ENCODE data around the gene PRDX5. TPM values are rescaled to one million over a fixed set of nuclear protein-coding genes. Genes with fewer than 3 reads are reported as not detected.
A peak's percentile ranks its signal among the peaks of the same experiment; 100 is the strongest.

Gene PRDX5
- total and polyA plus RNA-seq, 9 of the 15 experiments (the other 6 are each of a cell fraction or from before 2014, with no cell fraction given) = 40.8 to 327 (median 204) TPM

DNA sequence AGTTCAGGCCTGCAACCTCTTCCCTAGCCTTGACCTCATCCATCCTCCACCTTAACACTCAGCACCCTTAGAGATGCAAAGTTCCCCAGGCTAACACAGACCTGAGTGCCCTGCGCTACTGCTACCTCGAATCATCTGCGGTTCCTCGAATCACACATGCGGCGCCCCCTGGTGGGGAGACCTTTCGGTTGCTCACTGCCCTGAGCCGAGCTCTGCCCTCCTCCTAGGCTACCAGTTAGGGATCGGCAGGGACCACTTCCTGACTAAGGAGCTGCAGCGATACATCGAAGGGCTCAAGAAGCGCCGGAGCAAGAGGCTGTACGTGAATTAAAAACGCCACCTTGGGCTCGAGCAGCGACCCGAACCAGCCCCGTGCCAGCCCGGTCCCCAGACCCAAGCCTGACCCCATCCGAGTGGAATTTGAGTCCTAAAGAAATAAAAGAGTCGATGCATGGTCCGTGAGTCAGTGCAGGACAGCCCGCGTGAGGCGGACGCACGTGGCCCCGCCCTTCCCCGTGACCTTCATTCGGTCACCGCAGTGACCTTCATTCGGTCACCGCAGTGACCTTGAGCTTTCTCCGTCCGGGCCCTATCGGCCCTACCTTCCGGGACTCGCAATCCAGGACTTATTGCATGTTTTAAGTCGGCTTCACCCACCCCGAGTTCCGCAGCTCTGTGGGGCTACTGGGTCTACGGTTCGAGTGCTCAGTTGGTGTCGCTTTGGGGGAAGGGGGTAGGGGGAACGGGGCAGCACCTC, 13.4 kb upstream of the PRDX5 start (continued):
- TF ChIP-seq, protein P1, sequence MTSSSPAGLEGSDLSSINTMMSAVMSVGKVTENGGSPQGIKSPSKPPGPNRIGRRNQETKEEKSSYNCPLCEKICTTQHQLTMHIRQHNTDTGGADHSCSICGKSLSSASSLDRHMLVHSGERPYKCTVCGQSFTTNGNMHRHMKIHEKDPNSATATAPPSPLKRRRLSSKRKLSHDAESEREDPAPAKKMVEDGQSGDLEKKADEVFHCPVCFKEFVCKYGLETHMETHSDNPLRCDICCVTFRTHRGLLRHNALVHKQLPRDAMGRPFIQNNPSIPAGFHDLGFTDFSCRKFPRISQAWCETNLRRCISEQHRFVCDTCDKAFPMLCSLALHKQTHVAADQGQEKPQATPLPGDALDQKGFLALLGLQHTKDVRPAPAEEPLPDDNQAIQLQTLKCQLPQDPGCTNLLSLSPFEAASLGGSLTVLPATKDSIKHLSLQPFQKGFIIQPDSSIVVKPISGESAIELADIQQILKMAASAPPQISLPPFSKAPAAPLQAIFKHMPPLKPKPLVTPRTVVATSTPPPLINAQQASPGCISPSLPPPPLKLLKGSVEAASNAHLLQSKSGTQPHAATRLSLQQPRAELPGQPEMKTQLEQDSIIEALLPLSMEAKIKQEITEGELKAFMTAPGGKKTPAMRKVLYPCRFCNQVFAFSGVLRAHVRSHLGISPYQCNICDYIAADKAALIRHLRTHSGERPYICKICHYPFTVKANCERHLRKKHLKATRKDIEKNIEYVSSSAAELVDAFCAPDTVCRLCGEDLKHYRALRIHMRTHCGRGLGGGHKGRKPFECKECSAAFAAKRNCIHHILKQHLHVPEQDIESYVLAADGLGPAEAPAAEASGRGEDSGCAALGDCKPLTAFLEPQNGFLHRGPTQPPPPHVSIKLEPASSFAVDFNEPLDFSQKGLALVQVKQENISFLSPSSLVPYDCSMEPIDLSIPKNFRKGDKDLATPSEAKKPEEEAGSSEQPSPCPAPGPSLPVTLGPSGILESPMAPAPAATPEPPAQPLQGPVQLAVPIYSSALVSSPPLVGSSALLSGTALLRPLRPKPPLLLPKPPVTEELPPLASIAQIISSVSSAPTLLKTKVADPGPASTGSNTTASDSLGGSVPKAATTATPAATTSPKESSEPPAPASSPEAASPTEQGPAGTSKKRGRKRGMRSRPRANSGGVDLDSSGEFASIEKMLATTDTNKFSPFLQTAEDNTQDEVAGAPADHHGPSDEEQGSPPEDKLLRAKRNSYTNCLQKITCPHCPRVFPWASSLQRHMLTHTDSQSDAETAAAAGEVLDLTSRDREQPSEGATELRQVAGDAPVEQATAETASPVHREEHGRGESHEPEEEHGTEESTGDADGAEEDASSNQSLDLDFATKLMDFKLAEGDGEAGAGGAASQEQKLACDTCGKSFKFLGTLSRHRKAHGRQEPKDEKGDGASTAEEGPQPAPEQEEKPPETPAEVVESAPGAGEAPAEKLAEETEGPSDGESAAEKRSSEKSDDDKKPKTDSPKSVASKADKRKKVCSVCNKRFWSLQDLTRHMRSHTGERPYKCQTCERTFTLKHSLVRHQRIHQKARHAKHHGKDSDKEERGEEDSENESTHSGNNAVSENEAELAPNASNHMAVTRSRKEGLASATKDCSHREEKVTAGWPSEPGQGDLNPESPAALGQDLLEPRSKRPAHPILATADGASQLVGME (CRISPR knock-in tag; IDR thresholded peaks at IDR 0.05) = no peak
- TF ChIP-seq FOSL1 (tag; conservative IDR thresholded peaks at IDR 0.05) (peak; percentile 74), RCOR1 (IDR thresholded peaks at IDR 0.05; ENCODE audit: borderline replicate concordance in 1 of 2, low read depth in 2 of 2, low read length in 2 of 2) (peak in 1 of 2 experiments; percentile 71; a peak in 2 of 4 replicates), JUN (IDR thresholded peaks at IDR 0.05; ENCODE audit: borderline replicate concordance, low read depth, low read length) (peak; percentile 56; the same call in 1 of the 2 replicates), JUN (CRISPR knock-in tag; IDR thresholded peaks at IDR 0.05; ENCODE audit: borderline replicate concordance) (no peak), RFX1 (IDR thresholded peaks at IDR 0.05) (no peak), ETS2 (tag; IDR thresholded peaks at IDR 0.05; ENCODE audit: borderline replicate concordance, poor library complexity, severe bottlenecking) (no peak), CHD4 (IDR thresholded peaks at IDR 0.05; ENCODE audit: insufficient read depth, insufficient replicate concordance, low read depth, low read length, poor library complexity, severe bottlenecking) (no peak), MTF1 (CRISPR knock-in tag; IDR thresholded peaks at IDR 0.05; ENCODE audit: borderline replicate concordance) (no peak), BMI1 (IDR thresholded peaks at IDR 0.05; ENCODE audit: low read length) (no peak), MAZ (CRISPR knock-in tag; conservative IDR thresholded peaks at IDR 0.05 in 1 of 2, IDR thresholded peaks at IDR 0.05 in 1 of 2) (peak in 1 of 2 experiments; percentile 34; a peak in 2 of 4 replicates), HEY1 (CRISPR knock-in tag; IDR thresholded peaks at IDR 0.05; ENCODE audit: borderline replicate concordance) (no peak), DNMT1 (IDR thresholded peaks at IDR 0.05) (0 out of 2 replicates have a peak, but pooled peaks have one; percentile 90), ILK (tag; IDR thresholded peaks at IDR 0.05; ENCODE audit: borderline replicate concordance, low read depth) (no peak)
- TF ChIP-seq, protein P2, sequence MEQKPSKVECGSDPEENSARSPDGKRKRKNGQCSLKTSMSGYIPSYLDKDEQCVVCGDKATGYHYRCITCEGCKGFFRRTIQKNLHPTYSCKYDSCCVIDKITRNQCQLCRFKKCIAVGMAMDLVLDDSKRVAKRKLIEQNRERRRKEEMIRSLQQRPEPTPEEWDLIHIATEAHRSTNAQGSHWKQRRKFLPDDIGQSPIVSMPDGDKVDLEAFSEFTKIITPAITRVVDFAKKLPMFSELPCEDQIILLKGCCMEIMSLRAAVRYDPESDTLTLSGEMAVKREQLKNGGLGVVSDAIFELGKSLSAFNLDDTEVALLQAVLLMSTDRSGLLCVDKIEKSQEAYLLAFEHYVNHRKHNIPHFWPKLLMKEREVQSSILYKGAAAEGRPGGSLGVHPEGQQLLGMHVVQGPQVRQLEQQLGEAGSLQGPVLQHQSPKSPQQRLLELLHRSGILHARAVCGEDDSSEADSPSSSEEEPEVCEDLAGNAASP (IDR thresholded peaks at IDR 0.05) = no peak
- TF ChIP-seq, protein P3, sequence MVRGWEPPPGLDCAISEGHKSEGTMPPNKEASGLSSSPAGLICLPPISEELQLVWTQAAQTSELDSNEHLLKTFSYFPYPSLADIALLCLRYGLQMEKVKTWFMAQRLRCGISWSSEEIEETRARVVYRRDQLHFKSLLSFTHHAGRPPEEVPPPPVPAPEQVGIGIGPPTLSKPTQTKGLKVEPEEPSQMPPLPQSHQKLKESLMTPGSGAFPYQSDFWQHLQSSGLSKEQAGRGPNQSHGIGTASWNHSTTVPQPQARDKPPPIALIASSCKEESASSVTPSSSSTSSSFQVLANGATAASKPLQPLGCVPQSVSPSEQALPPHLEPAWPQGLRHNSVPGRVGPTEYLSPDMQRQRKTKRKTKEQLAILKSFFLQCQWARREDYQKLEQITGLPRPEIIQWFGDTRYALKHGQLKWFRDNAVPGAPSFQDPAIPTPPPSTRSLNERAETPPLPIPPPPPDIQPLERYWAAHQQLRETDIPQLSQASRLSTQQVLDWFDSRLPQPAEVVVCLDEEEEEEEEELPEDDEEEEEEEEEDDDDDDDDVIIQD (CRISPR knock-in tag; IDR thresholded peaks at IDR 0.05) = no peak
- TF ChIP-seq, protein P4, sequence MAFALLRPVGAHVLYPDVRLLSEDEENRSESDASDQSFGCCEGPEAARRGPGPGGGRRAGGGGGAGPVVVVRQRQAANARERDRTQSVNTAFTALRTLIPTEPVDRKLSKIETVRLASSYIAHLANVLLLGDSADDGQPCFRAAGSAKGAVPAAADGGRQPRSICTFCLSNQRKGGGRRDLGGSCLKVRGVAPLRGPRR (CRISPR knock-in tag; IDR thresholded peaks at IDR 0.05) = no peak
